IPS DF 4.7 (cell line): ENCODE data around the gene NFAT5.
"Not testable (repeated sequence)": the region's sequence is repeated elsewhere in the genome, so short reads cannot be mapped to it uniquely, and the experiment has no call there.

Experiments used
- DNase-seq: peaks from one replicate; pipeline ENCODE4 v3.0.0-alpha.2; 2013; ENCODE audit warnings: low spot score; ENCODE audit errors: extremely low read depth

Gene NFAT5

DNA sequence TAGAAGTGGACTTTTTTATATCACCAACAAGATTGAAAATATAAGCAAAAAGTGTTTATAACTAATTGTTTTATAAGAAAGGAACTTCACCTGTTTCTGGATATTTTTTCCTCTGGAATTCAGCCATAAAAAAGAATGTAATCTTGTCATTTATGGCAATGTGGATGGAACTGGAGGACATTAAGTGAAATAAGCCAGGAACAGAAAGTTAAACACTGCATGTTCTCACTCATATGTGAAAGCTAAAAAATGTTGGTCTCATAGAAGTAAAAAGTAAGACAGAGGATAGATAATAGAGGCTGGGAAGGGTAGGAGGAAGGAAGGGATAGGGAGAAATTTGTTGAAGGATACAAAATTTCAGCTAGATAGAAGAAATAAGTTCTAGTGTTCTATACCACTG is 67.6 kb downstream of the NFAT5 start:
- DNase-seq = no peak

DNA sequence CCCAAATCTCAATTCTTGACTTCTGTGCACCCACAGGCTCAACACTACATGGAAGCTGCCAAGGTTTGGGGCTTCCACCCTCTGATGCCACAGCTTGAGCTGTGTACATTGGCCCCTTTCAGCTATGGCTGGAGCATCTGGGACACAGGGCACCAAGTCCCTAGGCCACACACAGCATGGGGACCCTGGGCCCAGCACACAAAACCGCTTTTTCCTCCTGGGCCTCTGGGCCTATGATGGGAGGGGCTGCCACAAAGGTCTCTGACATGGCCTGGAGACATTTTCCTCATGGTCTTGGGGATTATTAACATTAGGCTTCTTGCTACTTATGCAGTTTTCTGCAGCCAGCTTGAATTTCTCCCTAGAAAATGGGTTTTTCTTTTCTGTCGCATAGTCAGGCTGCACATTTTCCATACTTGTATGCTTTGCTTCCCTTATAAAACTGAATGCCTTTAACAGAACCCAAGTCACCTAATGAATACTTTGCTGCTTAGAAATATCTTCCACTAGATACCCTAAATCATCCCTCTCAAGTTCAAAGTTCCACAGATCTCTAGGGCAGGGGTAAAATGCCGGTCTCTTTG is 70.9 kb downstream of the NFAT5 start:
- DNase-seq = not testable (repeated sequence)

DNA sequence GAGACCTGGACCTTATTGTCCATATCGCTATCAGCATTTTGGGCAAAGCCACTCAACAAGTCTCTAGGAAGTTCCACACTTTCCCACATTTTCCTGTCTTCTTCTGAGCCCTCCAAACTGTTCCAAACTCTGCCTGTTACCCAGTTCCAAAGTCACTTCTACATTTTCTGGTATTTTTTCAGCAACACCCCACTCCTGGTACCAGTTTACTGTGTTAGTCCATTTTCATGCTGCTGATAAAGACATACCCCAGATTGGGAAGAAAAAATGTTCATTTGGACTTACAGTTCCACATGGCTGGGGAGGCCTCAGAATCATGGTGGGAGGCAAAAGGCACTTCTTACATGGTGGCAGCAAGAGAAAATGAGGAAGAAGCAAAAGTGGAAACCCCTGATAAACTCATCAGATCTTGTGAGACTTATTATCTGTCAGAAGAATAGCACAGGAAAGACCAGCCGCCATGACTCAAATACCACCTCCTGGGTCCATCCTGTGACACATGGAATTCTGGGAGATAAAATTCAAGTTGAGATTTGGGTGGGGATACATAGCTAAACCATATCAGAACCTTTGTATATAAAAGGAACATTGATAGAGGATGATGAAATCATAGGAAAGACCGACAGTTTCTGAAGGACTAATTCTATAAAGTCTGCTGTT is 71.6 kb downstream of the NFAT5 start:
- not testable (repeated sequence) for DNase-seq

DNA sequence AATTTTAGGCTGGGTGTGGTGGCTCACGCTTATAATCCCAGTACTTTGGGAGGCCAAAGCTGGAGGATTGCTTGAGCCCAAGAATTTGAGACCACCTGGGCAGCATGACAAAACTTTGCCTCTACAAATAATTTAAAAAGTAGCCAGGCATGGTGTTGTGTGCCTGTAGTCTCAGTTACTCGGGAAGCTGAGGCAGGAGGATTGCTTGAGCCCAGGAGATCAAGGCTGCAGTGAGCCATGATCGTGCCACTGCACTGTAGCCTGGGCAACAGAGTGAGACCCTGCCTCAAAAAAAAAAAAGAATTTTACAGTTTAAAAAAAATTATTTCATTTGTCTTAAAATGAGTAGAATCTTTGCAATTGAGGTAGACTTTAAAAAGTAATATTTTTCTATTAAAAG is 78.2 kb downstream of the NFAT5 start:
- DNase-seq = not testable (repeated sequence)

DNA sequence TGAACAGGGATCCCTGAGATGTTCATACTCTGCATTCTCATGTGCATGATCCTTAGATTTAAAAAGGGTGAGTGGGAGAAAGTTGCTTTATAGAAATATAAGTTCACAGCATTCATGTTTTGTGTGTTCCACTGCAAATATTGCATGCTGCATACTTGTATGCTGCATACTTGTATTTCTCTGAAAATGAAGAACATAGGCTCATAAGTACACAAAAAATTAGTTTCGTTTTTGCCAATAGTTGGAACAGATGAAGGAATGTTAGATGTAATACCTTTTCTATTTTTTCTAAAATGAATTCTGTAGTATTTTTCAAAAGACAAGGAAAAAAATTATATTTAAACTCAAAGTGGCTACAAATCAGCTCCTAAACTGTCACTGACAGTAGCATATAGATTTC is 79.0 kb downstream of the NFAT5 start:
- no peak for DNase-seq

DNA sequence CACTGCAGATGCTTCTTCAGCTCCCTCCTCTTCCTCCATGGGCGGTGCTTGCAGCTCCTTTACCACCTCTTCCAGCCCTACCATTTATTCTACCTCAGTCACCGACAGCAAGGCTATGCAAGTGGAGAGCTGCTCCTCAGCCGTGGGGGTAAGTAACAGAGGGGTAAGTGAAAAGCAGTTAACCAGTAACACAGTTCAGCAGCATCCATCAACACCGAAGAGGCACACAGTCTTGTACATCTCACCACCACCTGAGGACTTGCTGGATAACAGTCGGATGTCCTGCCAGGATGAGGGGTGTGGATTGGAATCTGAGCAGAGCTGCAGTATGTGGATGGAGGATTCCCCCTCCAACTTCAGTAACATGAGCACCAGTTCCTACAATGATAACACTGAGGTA is 81.3 kb downstream of the NFAT5 start:
- DNase-seq = no peak

DNA sequence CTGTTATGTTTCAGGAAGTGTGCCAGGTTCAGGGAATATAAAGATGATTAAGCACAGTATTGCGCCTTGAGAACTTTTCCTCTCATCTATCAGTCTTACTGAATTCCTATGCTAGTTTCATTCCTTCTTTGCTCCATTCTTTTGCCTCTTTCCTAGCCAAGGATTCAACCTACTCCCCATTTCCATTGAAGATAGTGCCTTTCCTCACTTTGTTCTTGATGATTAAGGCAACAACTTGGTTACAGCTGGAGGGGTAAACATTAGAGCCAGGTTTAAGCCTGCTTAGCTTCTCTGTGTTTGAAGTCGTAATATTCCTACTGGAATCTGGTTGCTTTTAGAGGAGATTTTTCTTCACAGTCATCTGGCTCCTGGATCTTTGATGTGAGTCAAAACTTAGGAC is 85.5 kb downstream of the NFAT5 start:
- DNase-seq = no peak

DNA sequence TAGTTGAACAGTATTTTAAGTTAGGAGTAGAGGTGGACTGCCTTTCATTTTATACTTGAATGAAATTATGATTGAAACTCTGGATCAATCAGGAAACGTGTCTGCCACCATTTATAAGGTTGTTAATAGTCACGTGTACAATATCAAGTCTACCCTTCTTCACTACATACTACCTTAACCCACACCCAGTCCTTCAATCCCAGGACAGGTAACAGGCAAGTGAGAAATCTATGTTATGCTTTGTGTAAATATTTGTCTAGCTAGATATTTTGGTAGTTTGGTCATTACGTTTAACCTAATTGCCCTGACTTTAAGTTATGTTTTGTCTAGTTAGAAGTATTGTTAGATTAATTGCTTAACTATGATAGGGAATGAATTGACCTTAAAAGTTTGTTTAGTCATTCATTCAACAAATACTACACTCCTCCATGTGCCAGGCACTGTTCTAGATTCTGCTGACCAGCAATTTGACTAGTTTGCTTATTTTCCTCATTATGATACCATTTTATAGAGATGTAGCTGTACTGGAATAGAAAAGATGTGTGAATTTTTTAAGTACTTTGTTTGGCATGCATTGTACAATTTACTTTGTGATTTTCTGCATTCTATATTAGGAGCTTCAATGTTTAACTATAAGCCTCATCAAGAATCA is 88.6 kb downstream of the NFAT5 start:
- no peak for DNase-seq

DNA sequence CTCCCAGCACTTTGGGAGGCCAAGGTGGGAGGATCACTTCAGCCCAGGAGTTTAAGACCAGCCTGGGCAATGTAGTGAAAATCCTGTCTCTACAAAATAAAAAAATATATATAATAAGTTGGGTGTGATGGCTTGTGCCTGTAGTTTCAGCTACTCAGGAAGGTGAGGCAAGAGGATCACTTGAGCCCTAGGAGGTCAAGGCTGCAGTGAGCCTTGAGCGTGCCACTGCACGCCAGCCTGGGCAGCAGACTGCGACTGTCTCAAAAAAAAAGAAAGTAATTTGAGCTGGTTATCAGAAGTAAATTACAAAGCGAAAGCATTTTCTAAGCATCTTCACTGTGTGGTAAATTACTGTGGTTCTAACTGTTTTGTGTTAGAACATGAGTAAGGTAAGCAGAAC is 94.4 kb downstream of the NFAT5 start:
- no peak for DNase-seq

DNA sequence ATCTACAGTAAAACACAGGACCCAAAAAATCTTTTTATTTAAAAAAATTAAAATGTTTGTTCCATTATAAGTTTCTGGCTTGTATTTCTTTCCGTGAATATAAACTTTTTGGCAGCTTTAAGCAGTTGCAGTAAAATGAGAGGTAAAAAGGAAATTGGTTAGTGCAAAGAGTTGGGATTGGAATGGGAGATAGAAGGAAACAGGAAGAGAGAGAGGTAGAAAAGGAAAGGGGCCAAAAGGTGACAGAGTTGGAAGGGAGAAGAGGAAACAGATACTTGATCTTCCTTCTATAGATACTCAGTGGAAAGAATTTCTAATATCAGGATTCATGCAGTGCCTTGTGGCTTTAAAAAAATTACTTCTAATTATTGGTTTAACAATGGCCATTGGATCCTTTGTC is 97.1 kb downstream of the NFAT5 start:
- no peak for DNase-seq

DNA sequence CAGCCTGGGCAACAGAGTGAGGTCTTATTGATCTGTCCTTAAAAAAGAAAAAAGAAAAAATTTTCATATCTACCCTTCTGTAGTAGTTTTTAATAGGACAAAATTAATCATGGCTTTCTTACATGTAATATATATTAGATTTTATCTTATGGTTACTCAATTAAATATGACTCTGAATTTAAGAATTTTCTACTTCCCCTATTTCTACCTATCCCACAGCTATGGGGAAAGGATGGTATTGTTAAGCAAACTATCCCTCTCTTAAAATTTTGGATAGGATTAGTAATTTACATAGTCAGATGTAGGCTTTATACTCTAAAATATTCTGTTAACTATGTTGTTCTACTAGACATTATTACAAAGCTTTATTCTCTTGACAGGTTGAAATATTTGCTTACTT is 98.1 kb downstream of the NFAT5 start:
- DNase-seq = no peak

DNA sequence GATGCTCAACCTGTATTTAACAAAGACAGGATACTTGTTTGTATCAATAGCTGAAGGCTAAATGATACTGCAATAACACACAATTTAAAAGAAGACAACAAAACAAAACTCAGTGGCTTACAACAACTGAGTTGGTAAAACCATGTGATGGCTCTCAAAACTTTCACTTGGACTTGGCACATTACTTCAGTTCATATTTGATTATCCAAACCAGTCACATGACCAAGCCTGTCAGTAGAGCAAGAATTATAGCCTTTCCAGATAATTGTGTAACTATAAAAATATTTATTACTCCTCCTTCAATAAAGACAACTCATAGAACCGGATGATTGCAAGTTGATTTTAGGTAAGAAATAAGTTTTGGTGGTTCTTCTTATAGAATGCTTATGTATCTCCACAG is 103.8 kb downstream of the NFAT5 start:
- no peak for DNase-seq

DNA sequence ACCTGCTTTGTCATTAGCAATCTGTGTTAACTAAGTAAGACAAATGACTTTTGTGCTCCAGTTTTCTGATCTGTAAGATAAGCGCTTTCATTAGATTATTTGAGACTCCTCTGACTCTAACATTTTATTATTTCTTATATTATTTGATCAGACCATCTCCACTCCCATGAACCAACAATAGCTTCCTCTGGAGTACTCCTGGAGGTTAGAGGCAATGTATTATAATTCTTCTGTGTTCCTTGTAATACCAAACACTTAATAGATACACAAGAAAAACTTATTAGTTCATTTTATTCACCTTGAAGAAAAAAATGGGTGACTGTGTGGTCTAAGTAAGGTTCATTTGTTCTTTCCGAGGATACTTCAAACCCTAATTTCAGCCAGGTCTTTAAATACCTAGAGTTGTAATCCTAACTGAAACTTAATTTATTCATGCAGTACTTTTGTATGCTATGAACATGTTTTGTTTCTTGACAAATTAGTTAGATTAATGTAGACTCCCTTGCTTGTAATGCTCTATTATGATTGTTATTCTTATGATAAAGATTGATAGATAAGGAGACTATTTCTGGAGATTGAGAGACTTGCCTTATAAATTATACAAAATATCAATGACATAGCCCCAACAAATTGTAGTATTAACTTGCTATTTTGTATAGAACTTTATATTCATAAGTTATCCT is 106.7 kb downstream of the NFAT5 start:
- DNase-seq = no peak

DNA sequence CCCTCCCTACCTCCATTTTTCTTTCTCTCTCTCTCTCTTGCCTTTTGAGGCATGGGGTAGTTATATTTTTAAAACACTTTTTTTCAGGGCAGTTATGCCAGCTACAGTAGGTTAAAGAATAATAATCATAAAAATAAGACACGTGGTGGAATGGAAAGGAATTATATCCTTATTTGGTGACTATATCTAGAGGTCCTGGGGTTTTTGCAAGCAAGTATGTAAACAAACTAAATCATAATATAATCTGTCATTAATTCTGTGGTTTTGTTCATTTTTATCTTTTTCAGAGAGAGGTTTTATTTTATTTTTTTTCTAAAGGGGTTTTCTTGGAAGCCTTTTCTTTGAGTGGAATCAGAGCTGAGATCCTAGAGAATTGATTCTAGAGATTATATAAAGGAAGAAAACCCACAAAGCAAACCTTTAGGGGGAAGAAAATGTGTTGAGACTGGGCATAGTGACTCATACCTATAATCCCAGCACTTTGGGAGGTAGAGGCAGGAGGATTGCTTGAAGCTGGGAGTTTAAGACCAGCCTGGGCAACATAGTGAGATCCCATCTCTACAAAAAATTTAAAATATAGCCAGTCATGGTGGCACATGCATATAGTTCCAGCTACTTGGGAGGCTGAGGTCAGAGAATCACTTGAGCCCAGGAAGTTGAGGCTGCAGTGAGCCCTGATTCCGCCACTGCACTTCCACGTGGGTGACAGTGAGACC is 107.4 kb downstream of the NFAT5 start:
- no peak for DNase-seq

DNA sequence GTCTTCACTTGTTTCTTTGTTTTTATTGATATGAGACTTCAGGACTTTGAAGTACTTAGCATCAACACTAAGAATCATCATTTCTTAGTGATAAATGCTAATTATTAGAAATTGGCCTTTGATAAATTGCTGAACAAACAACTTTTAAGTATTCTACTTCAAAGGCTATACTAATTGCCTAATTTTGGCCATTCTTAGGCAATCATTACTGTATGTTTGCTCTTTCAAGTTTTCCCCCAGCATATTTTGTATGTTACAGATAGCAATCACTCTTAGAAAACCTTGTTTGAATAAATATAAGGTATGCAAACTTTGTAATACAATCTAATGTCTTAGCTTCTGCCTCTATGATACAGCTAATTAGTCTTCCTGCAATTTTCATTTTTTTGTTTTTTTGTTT is 114.6 kb downstream of the NFAT5 start:
- no peak for DNase-seq

DNA sequence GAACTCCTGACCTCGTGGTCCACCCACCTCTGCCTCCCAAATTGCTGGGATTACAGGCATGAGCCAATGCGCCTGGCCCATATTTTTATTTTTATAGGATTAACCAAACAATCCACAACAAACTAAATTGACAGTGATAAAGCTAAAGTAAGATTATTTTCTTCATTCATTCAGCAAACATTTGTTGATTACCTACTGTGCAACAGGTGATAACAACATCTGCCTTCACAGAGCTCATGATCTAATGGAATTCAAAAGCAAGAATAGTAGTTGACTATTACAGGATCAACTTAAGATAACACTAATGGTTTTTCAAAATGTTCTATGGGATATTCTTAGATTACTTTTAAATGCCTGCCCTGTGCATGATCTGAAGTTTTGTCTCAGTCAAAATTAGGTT is 122.8 kb downstream of the NFAT5 start:
- no peak for DNase-seq

DNA sequence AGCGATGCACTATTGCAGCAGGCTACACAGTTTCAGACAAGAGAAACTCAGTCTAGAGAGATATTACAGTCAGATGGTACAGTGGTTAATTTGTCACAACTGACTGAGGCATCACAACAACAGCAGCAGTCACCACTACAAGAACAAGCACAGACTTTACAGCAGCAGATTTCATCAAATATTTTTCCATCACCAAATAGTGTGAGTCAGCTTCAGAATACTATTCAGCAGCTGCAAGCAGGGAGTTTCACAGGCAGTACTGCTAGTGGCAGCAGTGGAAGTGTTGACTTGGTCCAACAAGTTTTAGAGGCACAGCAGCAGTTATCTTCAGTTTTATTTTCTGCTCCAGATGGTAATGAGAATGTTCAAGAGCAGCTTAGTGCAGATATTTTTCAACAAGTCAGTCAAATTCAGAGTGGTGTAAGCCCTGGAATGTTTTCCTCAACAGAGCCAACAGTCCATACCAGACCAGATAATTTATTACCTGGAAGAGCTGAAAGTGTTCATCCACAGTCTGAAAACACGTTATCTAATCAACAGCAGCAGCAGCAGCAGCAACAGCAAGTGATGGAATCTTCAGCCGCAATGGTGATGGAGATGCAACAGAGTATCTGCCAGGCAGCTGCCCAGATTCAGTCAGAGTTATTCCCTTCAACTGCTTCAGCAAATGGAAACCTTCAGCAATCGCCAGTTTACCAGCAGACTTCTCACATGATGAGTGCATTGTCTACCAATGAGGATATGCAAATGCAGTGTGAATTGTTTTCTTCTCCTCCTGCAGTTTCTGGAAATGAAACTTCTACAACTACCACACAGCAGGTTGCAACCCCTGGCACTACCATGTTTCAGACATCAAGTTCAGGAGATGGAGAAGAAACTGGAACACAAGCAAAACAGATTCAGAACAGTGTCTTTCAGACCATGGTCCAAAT is 126.5 kb downstream of the NFAT5 start:
- no peak for DNase-seq

DNA sequence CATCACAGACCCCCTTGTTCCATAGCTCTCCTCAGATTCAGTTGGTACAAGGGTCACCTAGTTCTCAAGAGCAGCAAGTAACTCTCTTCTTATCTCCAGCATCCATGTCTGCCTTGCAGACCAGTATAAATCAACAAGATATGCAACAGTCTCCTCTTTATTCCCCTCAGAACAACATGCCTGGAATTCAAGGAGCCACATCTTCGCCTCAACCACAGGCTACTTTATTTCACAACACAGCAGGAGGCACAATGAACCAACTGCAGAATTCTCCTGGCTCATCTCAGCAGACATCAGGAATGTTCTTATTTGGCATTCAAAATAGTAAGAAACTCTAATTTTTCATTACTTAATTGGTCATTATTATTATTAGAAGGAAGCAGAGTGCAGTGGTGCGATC is 128.2 kb downstream of the NFAT5 start:
- no peak for DNase-seq

DNA sequence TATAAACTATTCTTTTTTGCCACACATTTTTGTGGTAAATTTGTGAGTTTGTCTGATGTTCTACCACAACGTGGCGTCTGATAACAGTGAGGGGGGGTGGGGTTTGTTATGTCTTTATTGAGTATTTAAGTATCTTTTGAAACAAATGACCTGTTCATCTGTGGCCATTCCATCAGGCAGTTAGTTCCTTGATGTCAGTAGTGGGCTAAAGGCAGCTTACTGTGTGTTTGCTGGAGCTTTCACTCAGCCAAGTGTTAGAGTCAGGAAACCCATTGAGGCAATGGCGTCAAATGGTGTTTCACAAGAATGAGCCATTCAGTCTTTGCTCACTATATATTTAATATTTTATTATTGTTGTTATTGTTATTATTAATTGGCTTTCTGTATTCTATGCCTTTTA is 132.6 kb downstream of the NFAT5 start:
- no peak for DNase-seq

DNA sequence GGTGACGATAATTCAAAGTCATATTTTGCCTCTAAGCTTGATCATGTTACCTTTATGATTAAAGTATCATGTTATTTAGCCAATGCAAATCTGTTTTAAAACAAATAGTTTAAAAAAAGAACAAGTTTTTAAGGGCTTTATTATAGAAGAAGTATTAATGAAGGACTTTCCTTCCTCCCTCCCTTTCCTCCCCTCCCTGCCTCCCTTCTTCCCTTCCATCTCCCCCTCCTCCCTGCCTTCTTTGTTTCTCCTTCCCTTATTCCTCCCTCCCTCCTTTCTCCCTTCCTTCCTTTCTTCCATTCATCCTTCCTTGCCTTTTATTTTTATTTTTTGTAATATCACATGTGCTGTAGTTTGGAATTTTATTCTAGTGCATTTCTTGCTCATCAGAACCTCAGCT is 134.1 kb downstream of the NFAT5 start:
- no peak for DNase-seq

DNA sequence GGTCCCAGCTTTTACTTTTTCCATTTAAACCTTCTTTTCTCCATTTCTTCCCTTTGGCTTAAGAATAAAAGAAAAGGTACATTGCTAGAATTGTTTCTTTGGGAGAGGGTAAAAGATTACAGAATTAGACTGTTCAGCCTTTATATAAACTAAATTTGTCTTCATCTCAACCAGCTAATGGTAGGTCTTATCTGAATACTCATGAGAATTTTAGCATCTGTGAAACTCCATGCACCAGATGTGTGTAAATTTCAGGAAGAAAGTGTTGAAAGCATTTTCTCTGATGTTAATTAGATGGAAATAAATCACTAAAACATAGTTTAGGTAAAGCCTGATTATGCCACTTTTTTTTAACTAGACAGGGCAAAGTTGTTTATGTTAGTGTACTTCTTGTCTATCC is 135.7 kb downstream of the NFAT5 start:
- DNase-seq = no peak
